Fibroblast of pulmonary artery (primary cell): ENCODE results near the gene GCHFR.

Experiments
- DNase-seq: peaks from one replicate; pipeline ENCODE4 v3.0.0-alpha.2; 2010; ENCODE audit warnings: low read depth
- H3K4me3 ChIP-seq: replicated peaks from 2 replicates; pipeline ENCODE4 v1.5.1; 2011; ENCODE audit warnings: low read depth, mild to moderate bottlenecking, control low read depth, low read length, moderate library complexity
- CTCF ChIP-seq: IDR thresholded peaks from 2 replicates; pipeline ENCODE4 v1.5.1; 2011; ENCODE audit warnings: mild to moderate bottlenecking, control low read depth, low read length, inconsistent platforms; ENCODE audit errors: missing control alignments

GCHFR gene

GRCh38 chr15:40764629-40765103 is 798 bp downstream of the GCHFR start:
- DNase-seq, result no peak
- H3K4me3 ChIP-seq, result peak overlapping the region; percentile 55
- TF ChIP-seq CTCF, result no peak

DNA sequence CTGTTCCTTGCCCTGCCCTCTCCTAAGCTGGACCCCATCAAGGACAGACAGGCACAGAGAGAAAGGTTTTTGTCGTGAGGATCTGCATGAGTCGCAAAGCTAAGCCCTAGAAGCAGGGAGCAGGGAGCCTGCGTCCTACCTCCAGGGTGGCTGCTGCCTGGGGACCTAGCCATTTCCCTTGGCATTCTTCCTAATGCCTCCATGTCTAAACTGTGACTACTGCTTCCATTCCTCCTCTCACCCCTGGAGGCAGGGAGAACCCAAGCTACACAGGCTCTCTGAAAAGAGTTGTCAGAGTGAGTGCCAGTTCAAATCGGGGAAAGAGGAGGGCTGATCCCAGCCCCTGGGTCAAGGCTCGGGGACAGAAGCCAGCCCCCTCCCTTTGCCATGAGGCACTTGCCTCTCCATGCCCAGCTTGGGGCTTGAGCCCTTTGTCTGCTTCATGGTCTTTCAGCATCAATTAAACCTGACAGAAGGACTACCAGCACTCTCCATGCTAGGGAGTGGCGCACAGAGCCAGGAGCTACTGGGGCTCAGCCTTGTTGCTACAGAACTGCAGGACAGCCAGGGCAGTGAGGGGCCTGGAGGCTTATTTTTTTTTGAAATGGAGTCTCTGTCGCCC is 2.4 kb downstream of the GCHFR start:
- no peak for TF ChIP-seq CTCF
- no peak overlapping the region for H3K4me3 ChIP-seq
- DNase-seq, result no peak

GRCh38 chr15:40766906-40767837 is 3.3 kb downstream of the GCHFR start:
- no peak for TF ChIP-seq CTCF

DNA sequence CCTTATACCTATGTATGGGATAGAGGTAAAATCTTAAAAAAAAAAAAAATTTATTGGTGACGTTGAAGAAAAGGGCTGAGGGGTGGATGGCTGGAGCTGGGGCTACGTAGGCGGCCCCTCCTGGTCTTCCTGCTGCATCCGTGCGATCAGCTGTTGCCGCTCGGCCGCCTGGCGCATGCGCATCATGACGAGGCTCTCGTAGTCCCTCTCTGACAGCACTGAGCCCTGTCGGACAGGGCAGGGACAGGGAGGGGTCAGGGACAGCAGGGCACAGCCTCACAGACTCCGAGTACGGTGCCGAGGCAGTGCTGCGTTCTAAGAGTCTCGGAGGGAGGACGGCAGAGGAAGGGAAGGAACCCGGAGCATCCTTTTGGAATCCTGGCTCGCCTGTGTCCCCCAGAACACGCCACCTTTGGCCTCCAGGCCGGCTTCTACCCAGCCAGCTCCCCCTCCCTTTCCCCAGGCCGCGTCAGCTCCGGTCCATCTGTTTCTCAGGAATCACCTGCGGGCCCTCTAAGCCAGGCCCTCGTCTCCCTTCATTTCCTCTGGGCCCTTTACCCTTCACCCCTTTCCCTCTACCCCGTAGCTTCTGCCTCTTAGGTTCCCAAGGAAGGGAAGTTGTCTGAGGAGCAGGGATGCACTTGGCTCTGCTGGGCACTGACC is 4.1 kb downstream of the GCHFR start:
- no peak for TF ChIP-seq CTCF
- no peak for DNase-seq

More at GRCh38 chr15:40766906-40767837, 3.3 kb downstream of the GCHFR start:
- no peak overlapping the region for H3K4me3 ChIP-seq
- DNase-seq, result peak; percentile 39

GRCh38 chr15:40768521-40769273 is 4.8 kb downstream of the GCHFR start:
- no peak for TF ChIP-seq CTCF
- no peak overlapping the region for H3K4me3 ChIP-seq
- DNase-seq, result no peak

More for the DNA sequence above, 4.1 kb downstream of the GCHFR start:
- no peak overlapping the region for H3K4me3 ChIP-seq
